ENCODE data around the gene MNT. TPM values are rescaled to one million over a fixed set of nuclear protein-coding genes. Genes with fewer than 3 reads are reported as not detected.

The MNT gene
- total RNA-seq, 1 experiment from 2014 or later: 38.9 TPM

GRCh38 chr17:2354311-2354710 lies 46.5 kb downstream of the MNT start:
- Mint-ChIP-seq H3K4me1 (peaks cover 3 to 17% of the 10 kb centered on the region in 2 experiments; a peak in 3 of 4 replicates), H3K27me3 (ENCODE audit: low read depth) (no peaks in the 10 kb centered on the region), H3K4me3 (no peak overlapping the region), H3K9me3 (no peaks in the 10 kb centered on the region), H3K36me3 (ENCODE audit: insufficient read depth in 1 of 3, low read depth in 3 of 3) (peaks cover 0 to 9% (median 0%) of the 10 kb centered on the region in 3 experiments; a peak in 3 of 7 replicates), H3K27ac (no peak overlapping the region)
- no peak overlapping the region for H2BK15ac ChIP-seq (ENCODE audit: low read depth, low read length)
- no peaks in the 10 kb centered on the region for H4K20me1 ChIP-seq (ENCODE audit: control insufficient read depth, insufficient read depth, insufficient read length)
- H2BK20ac ChIP-seq (ENCODE audit: low read depth, low read length, poor library complexity, severe bottlenecking): no peak overlapping the region
- no peaks in the 10 kb centered on the region; the same call in 1 of the 2 replicates for H3K79me2 ChIP-seq (ENCODE audit: insufficient read depth, low read length)
- no peak overlapping the region for H3K9ac ChIP-seq (ENCODE audit: extremely low read depth, insufficient read length, low read length)
- H3K4ac ChIP-seq (ENCODE audit: low read depth, low read length): no peak overlapping the region
- no peak for TF ChIP-seq CTCF (conservative IDR thresholded peaks at IDR 0.05)
- H3K79me1 ChIP-seq (ENCODE audit: insufficient read depth, low read depth, low read length, poor library complexity, severe bottlenecking): no peaks in the 10 kb centered on the region
- DNase-seq: no peak
- no peak overlapping the region for H3K27ac ChIP-seq (ENCODE audit: insufficient read length, low read depth, low read length)
- H4K8ac ChIP-seq (replicated peaks; ENCODE audit: insufficient read length, low read depth, low read length): no peak overlapping the region
- no peak overlapping the region for H3K4me2 ChIP-seq (ENCODE audit: insufficient read depth, insufficient read length, low read length)
- H3K18ac ChIP-seq (ENCODE audit: insufficient read length, low read depth, low read length): no peak overlapping the region
- H3K4me1 ChIP-seq (ENCODE audit: insufficient read depth, low read length): 0 out of 2 replicates have a peak, but pooled peaks cover 2% of the 10 kb centered on the region
- H2BK120ac ChIP-seq (ENCODE audit: low read depth, low read length, poor library complexity, severe bottlenecking): no peak overlapping the region
- H4K91ac ChIP-seq (ENCODE audit: insufficient read length, low read depth, low read length): no peak overlapping the region
- H2AK5ac ChIP-seq (ENCODE audit: insufficient read length, low read length): no peak overlapping the region
- no peak overlapping the region for H3K23ac ChIP-seq (ENCODE audit: insufficient read length, low read depth, low read length)
- H3K9me3 ChIP-seq (ENCODE audit: control insufficient read depth, low read depth, low read length): no peaks in the 10 kb centered on the region
- WGBS (ENCODE audit: extremely low coverage, insufficient read length, low lambda C conversion rate): no CpG with 5 or more reads among the region's 8 CpGs
- no peaks in the 10 kb centered on the region for H3K23me2 ChIP-seq (ENCODE audit: insufficient read length, low read depth, low read length, poor library complexity, severe bottlenecking)
- H3K27me3 ChIP-seq (ENCODE audit: insufficient read depth, low read length): no peaks in the 10 kb centered on the region
- no peak overlapping the region for H4K5ac ChIP-seq (ENCODE audit: insufficient read length, low read depth, low read length)
- no peak overlapping the region for H3T11ph ChIP-seq (ENCODE audit: low read length)
- H3K14ac ChIP-seq (ENCODE audit: insufficient read depth, low read length): no peak overlapping the region
- no peak overlapping the region for H2AFZ ChIP-seq (ENCODE audit: low read length)
- no peak overlapping the region for H2BK12ac ChIP-seq (ENCODE audit: insufficient read length, low read depth, low read length)
- H3K56ac ChIP-seq (ENCODE audit: insufficient read length, low read depth, low read length): no peak overlapping the region
- H2BK5ac ChIP-seq (ENCODE audit: insufficient read length, low read length): no peak overlapping the region

All from H9 (cell line).